GDM1 (cell line): Measurements from ENCODE around the gene CDKN2D.
"Not testable (repeated sequence)": the region's sequence is repeated elsewhere in the genome, so short reads cannot be mapped to it uniquely, and the experiment has no call there.

ENCODE experiments used
- DNase-seq: peaks from one replicate; lab custom pipeline; 2025; lab: John Stamatoyannopoulos, UW

CDKN2D gene

DNA sequence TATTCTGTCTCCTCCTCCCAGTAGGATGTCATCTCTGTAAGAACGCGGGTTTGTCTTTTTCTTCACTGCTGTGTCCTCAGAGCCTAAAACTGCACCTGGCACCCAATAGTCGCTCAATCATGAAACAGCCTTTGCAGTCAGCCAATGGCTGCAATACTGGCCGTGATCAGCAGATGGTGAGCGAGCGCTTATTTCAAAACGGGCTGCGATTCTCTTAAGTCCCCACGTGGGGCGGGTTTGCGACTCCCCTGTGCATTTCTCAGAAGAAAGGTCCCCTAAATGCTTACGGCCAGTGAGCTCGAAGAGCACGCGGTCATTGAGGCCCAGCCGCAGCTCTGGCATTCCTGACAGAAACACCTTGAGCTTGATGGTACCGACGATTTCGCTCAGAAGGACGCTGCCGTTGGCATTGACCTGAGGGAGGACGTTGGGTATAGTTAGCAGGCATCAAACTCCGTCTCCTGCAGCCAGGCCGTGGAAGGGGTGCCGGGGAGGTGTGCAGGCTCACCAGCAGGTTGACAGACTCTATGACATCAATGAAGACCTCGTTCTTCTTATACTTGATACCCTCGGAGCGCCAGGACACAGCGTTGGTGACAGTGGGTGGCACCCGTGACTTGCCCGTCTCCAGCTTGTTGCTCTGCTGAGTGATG lies 12.3 kb upstream of the CDKN2D start:
- peak; percentile 76 for DNase-seq

DNA sequence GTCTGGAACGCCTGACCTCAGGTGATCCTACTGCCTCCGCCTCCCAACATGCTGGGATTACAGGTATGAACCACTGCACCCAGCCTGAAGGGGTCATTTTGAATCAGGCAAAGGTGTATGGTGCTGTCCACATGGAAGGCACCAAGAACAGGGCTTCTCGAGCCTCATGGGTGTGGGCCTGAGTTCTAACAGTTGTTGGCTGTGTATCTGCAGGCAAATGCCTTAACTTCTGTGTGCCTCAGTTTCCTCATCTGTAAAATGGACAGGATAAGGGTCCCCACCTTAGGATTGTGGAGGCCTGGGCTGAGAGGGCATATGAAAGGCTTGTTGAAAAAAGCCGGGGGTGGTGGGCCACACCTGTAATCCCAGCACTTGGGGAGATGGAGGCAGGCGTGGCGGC lies 9.2 kb upstream of the CDKN2D start:
- DNase-seq, result no peak

DNA sequence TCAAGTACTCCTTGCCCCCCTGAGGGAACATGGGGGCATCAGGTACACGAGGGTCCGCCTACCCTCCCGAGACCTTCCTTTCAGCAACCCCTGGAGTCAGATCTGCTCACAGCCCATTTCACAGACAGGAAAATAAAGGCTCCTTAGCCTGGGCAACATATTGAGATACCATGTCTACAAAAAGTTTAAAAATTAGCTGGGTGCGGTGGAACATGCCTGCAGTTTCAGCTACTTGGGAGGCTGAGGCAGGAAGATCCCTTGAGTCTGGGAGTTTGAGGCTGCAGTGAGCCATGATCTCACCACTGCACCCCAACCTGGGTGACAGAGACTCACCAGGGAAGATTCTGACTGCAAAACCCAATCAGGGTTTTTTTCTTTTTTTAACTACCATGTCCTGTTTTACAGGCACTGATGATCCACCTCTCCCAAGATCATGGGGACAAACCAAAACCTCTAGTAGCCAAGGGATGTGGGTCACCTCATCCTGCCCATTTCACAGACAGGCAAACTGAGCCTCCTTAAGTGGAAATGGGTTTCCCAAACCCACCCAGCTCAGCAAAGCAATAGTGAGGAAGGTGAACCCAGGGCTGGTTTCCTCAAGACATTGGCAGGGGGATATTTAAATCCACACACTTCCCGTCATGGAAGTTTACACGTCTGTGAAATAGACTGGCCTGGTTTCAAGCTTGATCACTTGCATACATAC lies 6.4 kb upstream of the CDKN2D start:
- no peak for DNase-seq

DNA sequence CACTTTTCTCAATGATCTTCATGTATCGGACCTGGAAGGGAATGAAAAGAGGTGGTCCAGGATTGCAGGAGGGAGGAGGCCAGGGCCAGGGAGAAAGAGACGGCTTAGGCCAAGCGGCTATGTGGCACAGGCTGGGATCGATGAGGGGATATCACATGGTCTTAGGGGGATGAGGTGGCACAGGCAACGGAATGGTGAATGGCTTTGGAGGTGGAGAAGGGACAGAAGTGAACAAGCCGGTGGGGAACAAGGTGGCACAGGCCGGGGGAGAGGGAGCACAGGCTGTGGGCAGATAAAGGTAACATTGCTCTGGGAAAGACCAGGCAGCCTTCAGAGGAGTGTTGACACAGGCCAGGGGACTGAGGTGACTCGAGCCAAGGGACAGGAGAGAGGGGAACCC lies 5.7 kb upstream of the CDKN2D start:
- DNase-seq, result no peak

GRCh38 chr19:10573793-10574192 lies 5.0 kb upstream of the CDKN2D start:
- not testable (repeated sequence) for DNase-seq

DNA sequence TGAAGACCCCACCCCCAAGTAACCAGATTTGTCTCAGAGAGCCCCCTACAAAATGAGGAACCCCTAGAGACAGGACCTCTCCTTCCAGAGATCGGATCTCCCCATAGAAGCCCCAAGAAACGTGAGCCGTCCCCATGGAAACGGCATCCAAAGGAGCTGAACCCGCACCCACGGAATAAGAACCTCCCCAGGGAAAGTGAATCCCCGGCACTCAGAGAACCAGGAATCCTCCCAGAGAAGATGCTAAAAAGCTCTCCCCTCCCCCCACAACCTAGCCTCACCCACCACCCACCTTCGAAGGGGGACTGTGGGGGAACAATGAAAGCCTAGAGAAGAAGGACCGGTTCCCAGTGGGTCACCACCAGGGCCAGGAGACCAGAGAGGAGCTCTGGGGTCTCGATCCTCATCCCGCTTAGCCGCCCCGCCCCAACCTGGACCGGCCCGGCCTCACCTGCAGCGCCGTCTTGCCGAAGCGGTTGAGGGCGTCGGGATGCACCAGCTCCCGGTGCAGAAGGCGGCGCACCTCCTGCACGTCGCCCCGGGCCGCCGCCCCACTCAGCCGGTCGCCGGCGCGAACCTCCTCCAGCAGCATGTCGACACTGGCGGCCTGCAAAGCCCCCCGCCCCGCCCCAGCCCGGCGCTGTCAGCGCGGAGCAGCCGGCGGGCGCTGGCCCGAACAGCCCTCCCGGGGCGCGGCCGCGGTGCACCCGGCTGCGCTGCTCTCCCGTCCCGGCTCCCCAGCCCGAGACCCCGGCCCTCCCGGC lies 535 bp downstream of the CDKN2D start:
- DNase-seq, result no peak

DNA sequence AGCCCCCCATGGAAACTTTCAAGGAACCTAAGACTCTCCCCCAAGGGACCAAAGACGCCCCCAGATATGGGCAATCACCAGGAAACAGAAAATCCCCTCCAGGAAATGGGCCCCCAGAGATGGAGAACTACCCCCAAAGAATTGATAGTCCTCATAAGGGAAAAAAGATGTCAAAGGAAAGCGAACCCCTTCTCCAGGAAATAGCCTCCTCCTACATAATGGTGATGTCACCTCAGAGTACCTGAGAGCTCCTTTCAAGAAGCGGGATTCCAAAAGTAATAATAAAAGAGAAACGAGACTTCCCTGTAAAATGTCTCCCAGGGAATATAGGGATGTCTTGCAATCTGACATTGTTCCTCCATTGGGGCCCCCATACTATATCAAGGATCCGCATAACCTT lies 1.1 kb downstream of the CDKN2D start:
- DNase-seq, result no peak

DNA sequence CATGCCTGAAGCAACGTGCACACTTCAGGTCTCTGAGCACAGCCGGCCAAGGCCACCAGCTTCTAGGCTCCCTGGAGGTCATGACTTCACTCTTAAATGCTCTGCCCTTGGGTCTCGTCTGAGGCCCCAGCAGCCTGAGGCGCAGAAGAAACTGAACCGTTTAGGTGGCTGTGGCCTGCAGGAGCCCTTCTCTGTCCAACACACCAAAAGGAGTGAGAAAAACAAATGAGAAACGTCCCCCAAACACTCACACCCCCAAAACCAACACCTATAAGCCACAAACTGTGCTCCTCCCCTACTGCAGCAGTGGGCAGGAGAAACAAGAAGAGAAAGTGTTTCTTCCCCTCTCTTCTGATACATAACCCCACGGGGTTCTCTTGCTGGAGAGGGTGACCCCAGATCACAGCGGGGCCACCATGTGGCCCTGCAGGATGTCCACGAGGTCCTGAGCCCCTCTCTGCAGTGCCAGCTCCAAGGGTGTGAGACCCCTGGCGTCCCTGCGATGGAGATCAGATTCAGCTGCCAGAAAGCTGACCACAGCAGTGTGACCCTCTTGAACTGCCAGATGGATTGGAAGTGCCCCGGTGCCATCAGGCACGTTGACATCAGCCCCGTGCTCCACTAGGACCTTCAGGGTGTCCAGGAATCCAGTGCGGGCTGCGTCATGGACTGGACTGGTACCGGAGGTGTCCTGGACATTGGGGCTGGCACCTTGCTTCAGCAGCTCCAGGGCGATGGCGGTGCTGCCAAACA lies 1.9 kb downstream of the CDKN2D start:
- no peak for DNase-seq

DNA sequence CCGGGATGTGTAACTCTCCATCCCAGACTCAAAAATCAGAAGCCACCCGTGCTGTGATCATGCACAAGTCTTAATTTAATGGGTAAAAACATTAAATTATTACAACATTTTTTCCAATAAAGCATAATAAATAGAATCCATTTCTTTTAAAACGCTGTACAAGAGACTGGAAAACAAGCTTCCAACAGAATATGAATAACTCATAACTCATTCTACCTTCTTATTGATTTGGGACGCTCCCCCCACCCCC lies 2.4 kb downstream of the CDKN2D start:
- no peak for DNase-seq

- peak; percentile 98 for DNase-seq
These were observed 3.0 kb downstream of the CDKN2D start, which contains the start of gene KRI1 for GRCh38 chr19:10565567-10566407. KRI1 (minus strand) TSS chr19:10566010; CDS start chr19:10565999, 11 bp downstream.

DNA sequence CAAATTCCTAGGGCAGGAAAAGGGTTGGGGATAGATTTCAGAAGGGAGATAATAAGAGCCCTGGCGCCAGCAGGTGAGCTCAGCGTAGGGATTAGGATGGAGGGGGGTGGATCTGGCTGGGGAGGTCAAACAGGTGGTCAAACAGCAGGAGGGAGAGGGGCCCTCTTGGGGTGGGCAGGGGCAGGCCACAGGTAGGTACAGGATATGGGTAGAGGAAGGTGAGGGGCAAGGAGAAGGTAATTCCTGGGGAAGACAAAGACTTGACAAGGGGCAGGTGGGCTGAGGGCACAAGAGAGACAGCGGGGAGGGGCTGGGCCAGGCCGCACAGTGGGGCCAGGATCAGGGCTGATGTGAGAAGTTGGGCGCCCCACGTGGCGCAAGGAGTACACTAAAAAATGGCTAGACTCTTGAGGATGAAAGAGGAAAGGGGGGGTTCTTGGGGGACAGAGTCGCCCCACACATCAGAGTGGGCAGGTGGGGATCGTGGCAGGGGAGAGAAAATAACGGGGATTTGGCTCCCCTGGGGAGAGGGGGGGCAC lies 3.7 kb downstream of the CDKN2D start:
- DNase-seq, result no peak

- no peak for DNase-seq
These were observed 6.2 kb downstream of the CDKN2D start for GRCh38 chr19:10562609-10563008.

GRCh38 chr19:10560154-10560553 lies 8.6 kb downstream of the CDKN2D start:
- no peak for DNase-seq

- no peak for DNase-seq
These were observed 11.1 kb downstream of the CDKN2D start for GRCh38 chr19:10557603-10558197.

- no peak for DNase-seq
These were observed 13.2 kb downstream of the CDKN2D start for GRCh38 chr19:10555610-10555973.

DNA sequence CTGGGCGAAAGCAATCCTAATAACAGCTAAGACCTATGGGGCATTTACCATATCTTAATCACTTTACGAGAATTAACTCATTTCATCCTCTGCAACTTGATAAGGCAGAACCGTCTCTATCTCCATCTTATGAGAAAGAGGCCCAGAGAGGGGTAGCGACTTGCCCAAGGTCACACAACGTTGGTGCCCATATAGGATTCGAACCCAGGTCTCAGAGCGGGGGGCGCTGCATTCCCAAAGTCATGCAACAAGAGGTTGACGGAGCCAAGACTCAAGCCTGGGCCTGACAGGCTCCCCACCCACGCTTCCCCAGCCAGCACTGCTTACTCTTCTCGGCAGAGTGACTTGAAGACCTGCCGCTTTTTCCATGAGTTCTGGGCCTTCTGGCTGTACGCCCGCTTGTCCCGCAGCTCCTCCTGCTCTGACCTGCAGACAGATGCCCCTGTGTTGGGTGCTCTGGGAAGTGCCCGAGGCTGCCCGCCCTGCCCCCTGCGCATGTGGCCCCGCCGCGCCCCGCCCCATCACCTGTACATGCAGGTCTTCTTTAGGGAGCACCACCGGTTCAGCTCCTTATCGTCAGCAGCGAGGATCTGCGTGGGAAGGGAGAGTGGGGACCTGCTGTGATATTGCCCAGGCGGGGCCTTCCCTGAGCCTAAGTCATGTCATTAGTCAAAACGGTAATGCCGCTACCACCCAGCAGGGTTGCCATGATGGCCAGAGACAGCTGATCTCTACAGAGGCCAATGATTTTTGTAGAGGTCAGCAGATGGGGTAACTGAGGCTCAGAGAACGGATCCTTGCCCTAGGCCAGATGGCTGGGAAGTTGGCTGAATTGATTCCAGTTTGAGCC lies 13.8 kb downstream of the CDKN2D start:
- DNase-seq, result no peak

DNA sequence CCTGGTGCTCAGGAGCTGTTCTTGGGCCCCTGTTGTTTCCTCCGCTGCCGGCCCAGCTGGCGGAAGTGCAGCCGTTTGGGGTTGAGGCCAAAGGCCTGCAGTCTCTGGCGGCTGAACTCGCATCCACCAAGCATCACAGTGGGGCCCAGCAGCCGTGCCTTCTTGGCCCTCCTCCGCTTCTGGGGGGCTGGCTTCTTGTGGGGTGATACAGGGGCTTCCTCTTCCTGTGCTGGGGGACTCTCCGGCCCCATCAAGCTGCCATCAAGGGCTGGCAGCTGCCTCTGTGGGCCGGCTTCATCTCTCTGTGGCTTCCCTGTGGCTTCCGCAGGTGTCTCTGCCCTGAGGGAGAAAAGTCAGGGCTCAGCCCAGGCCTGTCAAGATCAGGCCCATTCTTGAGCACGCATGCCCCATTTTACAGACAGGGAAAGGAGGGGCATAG lies 14.8 kb downstream of the CDKN2D start:
- peak; percentile 96 for DNase-seq

- DNase-seq, result no peak
These were observed 15.6 kb downstream of the CDKN2D start for GRCh38 chr19:10553087-10553667.

DNA sequence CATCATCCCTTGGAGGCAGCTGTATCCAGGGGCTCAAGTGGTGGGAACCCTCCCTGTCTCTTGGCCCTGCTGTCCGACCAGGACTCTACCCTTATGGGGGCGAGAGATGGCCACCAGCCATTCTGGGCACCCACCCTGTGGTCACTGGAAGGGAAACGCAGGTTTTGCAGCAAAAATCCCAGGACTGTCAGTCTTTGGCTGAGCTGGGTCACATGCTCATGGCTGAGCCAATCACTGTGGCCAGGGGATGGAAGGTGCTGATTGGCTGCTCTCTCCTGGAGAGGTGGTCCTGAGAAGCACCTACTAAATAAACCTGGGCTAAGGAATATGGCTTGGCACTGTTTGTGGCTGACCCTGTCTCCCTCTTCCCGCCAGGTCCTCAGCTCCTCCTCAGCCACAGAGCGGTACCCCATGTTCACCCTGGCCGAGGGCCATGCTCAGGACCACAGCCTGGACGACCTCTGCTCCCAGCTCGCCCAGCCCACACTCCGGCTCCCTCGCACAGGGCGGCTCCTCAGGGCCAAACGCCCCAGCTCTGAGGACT lies 16.2 kb downstream of the CDKN2D start:
- no peak for DNase-seq
